Heart left ventricle (tissue), 13 donors: ENCODE results near the gene TRIM14.

Source experiments
- CTCF ChIP-seq, 12 donors: fragments of 200-600 bp; sonication (generic) in 4 of 12; IDR thresholded peaks; one replicate each; pipeline versions ENCODE4 v1.5.0 to v1.8.0; 2018 to 2022; ENCODE audit warnings: antibody characterized with exemption in 12 of 12, mild to moderate bottlenecking in 5 of 12
- POLR2A ChIP-seq, 2 donors: fragments of 450-650 bp; IDR thresholded peaks; one replicate each; pipeline ENCODE4 v1.6.1; 2017; ENCODE audit warnings: antibody characterized with exemption in 2 of 2, mild to moderate bottlenecking in 2 of 2, moderate library complexity in 2 of 2
- donor health status: ischemic (EF 13 %, LVEDD 7.1; RV severe dilation, severe dysfunction).
- donor health status: DM: no; HTN: yes; CAD: no.
- donor health status: DM: no; HTN: no; CAD: no.
- donor health status: ischemic (EF 25% LVEDD 6.9; RV normal size, moderate dysfunction).
- donor health status: ischemic (EF 25% LVEDD 5.7; RV mildly dilated, moderate dysfunction).
- donor health status: ischemic (EF 35%, LVEDD 5.7; RV mildly dilated, moderate dysfunction).
- donor health status: nonischemic (EF 11% LVEDD 7.7; RV severe dilation, severe dysfunction).
- donor health status: DM: yes; HTN: yes; CAD: no.
- donor health status: PGD.
- donor health status: ischemic (EF 29% LVEDD 5.4; RV normal size, mild dysfunction).
- donor health status: nonischemic (EF 23%, LVEDD 6.1; RV moderate dilation, normal function).

DNA sequence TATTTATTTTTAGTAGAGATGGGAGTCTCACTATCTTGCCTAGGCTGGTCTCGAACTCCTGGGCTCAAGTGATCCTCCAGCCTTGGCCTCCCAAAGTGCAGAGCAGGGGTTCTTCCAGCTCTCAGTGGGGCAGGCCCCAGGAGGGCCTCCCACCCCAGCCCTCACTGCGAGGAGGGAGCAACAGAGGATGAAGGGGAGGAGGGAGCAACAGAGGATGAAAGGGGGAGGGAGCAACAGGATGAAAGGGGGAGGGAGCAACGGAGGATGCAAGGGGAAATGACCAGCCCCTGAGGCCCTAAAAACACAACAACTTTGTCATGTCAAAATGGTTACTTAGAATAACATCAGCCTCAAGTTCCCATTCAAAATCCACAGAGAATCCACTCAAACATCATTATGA lies 10.0 kb downstream of the TRIM14 start:
- TF ChIP-seq CTCF (IDR thresholded peaks at IDR 0.05) = no peak
- TF ChIP-seq POLR2A (IDR thresholded peaks at IDR 0.05) = no peak
